HG02763 (cell line): ENCODE measurements around the gene RBM15B.
"Not testable (repeated sequence)": the region's sequence is repeated elsewhere in the genome, so short reads cannot be mapped to it uniquely, and the experiment has no call there.

Source experiments
- ATAC-seq: cut with Tn5 transposase; IDR thresholded peaks from one replicate; pipeline ENCODE4 v1.9.1; 2021; ENCODE audit warnings: mild to moderate bottlenecking, moderate library complexity; ENCODE audit not compliant: unreplicated experiment

Gene RBM15B

GRCh38 chr3:51391075-51391565, at the start of gene RBM15B:
Gene RBM15B, plus strand, starts transcription at chr3:51391285. Its CDS starts 115 bp downstream, at chr3:51391400.
- peak; percentile 88 for ATAC-seq

- ATAC-seq, result no peak
Observed at GRCh38 chr3:51343918-51344687, 47.0 kb upstream of the RBM15B start.

GRCh38 chr3:51350751-51351150, 40.3 kb upstream of the RBM15B start:
- ATAC-seq, result no peak

- no peak for ATAC-seq
Observed at GRCh38 chr3:51353131-51353530, 38.0 kb upstream of the RBM15B start.

GRCh38 chr3:51353691-51354090, 37.4 kb upstream of the RBM15B start:
- no peak for ATAC-seq

- ATAC-seq, result no peak
Observed at GRCh38 chr3:51354172-51354571, 36.9 kb upstream of the RBM15B start.

- ATAC-seq, result no peak
Observed at GRCh38 chr3:51354731-51355615, 36.1 kb upstream of the RBM15B start.

GRCh38 chr3:51355891-51356578, 35.0 kb upstream of the RBM15B start:
- ATAC-seq, result no peak

GRCh38 chr3:51357856-51358255, 33.2 kb upstream of the RBM15B start:
- ATAC-seq, result no peak

GRCh38 chr3:51358981-51359380, 32.1 kb upstream of the RBM15B start:
- no peak for ATAC-seq

GRCh38 chr3:51360806-51361205, 30.3 kb upstream of the RBM15B start:
- ATAC-seq, result no peak

GRCh38 chr3:51361746-51362145, 29.3 kb upstream of the RBM15B start:
- ATAC-seq, result no peak

GRCh38 chr3:51362476-51362875, 28.6 kb upstream of the RBM15B start:
- no peak for ATAC-seq

- not testable (repeated sequence) for ATAC-seq
Observed at GRCh38 chr3:51368276-51368675, 22.8 kb upstream of the RBM15B start.

- ATAC-seq, result no peak
Observed at GRCh38 chr3:51371943-51372557, 19.0 kb upstream of the RBM15B start.

- no peak for ATAC-seq
Observed at GRCh38 chr3:51373658-51374421, 17.2 kb upstream of the RBM15B start.

GRCh38 chr3:51374456-51374855, 16.6 kb upstream of the RBM15B start:
- no peak for ATAC-seq

- ATAC-seq, result no peak
Observed at GRCh38 chr3:51375136-51375535, 15.9 kb upstream of the RBM15B start.

GRCh38 chr3:51375571-51375970, 15.5 kb upstream of the RBM15B start:
- ATAC-seq, result no peak

- ATAC-seq, result no peak
Observed at GRCh38 chr3:51378065-51378464, 13.0 kb upstream of the RBM15B start.
